Fibroblast of pulmonary artery (primary cell): Measurements from ENCODE around the gene NRXN3.

Source experiments
- DNase-seq: peaks from one replicate; pipeline ENCODE4 v3.0.0-alpha.2; 2010; ENCODE audit warnings: low read depth
- H3K4me3 ChIP-seq: replicated peaks from 2 replicates; pipeline ENCODE4 v1.5.1; 2011; ENCODE audit warnings: low read depth, mild to moderate bottlenecking, control low read depth, low read length, moderate library complexity
- TF ChIP-seq, protein P1 (sequence below): IDR thresholded peaks from 2 replicates; pipeline ENCODE4 v1.5.1; 2011; ENCODE audit warnings: mild to moderate bottlenecking, control low read depth, low read length, inconsistent platforms; ENCODE audit errors: missing control alignments

Gene NRXN3

DNA sequence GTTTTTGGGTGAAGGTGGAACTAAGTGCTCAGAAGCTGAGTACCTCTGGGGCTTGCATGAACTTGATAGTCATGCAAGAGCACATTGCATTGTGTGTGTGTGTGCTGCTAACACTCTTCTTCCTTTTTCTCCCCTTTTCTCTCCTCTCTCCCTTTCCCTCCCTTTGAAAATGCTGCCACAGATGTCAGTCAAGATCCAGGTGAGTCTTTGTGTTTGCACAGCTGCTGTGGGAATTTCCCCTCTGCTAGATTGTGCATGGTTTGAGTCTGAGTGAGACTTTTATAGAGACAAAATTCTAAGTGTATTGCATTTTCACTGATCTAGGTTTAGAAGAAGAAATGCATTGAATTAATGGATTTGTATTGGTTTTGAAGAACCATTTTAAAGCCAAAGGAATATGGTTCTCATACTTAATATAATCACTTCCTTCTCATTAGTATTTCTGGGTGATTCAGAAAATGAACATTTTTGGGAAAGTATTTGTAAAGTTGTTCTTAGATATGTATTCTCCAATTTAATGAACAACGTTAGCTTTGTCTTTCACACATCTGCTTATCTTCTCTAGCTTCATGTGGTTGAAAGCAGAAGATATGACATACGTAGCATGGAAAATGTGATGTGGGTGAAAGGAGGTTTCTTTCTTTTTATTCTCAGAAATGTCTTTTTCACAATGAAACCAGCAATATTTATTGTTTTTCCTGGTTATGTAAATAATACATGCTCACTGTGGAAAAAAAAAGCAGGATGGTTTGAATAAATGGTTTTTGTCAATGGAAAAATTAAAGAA lies 108.5 kb downstream of the NRXN3 start:
- no peak for DNase-seq
- TF ChIP-seq, protein P1, sequence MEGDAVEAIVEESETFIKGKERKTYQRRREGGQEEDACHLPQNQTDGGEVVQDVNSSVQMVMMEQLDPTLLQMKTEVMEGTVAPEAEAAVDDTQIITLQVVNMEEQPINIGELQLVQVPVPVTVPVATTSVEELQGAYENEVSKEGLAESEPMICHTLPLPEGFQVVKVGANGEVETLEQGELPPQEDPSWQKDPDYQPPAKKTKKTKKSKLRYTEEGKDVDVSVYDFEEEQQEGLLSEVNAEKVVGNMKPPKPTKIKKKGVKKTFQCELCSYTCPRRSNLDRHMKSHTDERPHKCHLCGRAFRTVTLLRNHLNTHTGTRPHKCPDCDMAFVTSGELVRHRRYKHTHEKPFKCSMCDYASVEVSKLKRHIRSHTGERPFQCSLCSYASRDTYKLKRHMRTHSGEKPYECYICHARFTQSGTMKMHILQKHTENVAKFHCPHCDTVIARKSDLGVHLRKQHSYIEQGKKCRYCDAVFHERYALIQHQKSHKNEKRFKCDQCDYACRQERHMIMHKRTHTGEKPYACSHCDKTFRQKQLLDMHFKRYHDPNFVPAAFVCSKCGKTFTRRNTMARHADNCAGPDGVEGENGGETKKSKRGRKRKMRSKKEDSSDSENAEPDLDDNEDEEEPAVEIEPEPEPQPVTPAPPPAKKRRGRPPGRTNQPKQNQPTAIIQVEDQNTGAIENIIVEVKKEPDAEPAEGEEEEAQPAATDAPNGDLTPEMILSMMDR, result no peak
- no peak overlapping the region for H3K4me3 ChIP-seq

DNA sequence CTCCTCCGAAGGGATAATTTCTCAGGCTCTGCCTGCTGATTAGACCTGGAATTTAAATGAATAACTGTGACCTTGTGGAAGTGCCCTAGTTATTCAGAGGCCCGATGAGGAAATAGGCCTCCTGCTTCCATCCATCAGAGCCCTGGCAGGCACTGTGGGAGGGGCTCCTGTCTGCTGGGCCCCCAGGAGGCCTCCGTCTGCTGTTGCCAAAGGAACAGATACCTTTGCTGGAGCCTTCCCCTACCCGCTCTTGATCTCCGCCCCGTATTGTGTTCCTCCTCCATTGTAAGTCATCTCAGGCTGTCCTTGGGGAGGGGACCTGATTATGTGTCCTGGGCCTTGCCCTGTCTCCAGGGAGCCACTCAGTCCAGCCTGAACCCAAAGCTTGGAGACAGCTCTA lies 112.3 kb downstream of the NRXN3 start:
- H3K4me3 ChIP-seq, result no peak overlapping the region
- DNase-seq, result no peak
- TF ChIP-seq, protein P1, result no peak

DNA sequence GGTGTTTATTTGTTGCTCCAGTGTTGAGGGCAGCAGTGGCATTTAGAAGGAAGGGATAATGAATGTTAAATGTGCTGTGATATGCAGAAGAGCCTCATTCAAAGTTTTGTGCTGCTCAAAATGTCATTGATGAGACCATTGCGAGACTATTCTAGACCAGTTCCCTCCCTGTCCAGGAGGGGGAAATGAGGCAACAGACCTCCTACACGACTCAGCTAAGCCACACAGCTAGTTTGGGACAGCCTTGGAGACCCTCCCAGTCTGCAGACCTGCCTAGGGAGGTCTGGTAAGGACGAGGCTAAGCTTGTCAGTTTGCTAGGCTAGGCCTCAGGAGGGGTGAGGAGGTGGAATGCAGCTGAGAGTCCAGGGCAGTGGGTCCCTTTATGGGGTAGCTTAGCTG lies 116.0 kb downstream of the NRXN3 start:
- H3K4me3 ChIP-seq, result no peak overlapping the region
- DNase-seq, result no peak
- TF ChIP-seq, protein P1, result no peak

DNA sequence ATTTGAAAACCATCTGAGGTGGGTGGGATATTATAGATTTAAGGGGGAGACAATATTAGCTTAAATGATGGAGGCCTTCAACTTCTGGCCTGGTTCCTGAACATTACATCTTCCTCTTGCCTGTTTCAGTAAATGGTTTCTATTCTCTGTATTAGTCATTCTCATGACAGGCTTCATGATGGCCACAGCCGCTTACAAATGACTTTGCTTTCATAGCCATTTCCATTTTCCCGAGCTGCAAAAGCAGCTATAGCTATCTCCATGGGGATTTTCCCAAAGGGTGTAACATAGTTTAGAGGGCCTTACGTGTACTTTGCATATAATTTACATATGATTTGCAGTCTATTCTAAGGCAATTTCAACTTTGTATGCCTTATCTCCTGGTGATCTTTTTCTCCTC lies 121.8 kb downstream of the NRXN3 start:
- no peak overlapping the region for H3K4me3 ChIP-seq
- TF ChIP-seq, protein P1, result no peak
- no peak for DNase-seq

DNA sequence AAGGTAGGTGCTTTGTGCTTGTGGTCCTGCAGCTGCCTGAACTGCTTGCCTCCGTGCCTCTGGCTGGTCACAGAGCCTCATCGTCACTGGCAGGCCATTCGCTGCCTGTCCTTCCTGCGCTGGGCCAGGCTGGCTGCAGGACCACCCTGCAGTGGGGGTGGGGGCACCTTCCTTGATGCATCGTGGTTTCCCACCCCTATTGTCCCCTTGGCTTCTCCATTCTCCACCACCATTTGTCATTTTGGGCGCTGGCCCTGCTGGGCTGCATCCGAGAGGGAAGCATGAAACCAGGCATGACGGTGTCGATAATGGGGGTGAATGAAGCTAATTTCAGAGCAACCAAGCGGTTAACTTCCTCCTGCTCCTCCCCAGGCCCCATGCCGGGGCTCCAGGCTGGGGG lies 127.7 kb downstream of the NRXN3 start:
- no peak for DNase-seq
- H3K4me3 ChIP-seq, result no peak overlapping the region
- TF ChIP-seq, protein P1, result no peak

DNA sequence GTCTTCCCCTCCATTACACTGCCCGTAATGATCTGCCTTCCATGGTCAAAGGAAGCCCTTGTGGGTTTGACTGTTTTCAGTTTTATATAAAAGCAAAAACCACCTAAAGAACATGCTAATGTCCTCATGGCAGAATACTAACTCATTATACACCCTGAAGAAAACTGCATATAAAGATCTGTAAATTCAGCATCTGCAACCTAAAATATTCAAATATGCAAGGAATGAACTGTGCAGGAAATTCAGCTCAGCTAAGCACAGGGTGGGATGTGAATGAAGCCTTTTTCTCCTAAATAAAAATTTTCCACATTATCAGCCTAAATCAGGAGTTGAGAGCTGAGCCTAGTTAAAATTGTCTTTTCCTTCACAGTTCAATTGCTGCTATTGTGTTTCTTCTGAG lies 128.1 kb downstream of the NRXN3 start:
- TF ChIP-seq, protein P1, result no peak
- H3K4me3 ChIP-seq, result no peak overlapping the region
- DNase-seq, result no peak

DNA sequence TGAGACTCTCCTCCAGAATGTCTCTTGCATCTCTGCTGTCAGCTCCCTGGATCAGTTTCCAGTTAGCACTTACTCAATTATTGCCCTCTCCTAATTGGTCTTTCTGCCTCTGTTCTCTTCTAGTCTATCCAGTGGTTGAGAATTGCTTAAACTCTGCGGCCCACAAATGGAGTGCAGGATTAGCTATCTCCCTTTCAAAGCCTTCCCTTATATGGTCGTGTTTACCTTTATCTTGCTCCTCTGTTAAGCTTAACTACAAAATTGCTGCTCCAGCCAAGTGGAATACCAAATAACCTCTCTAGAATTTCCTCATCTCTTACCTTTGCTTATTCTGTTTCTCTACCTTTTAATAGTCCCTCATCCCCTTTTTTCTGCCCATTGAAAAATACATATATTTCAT lies 132.7 kb downstream of the NRXN3 start:
- TF ChIP-seq, protein P1, result no peak
- DNase-seq, result no peak
- no peak overlapping the region for H3K4me3 ChIP-seq
